Activated CD8-positive, alpha-beta T cell treated with anti-CD3 and anti-CD28 coated beads, Interleukin-2, amount 10 ng/mL, durations not matched to agents 7 days and 5 days (primary cell): ENCODE measurements around the gene B4GALT1. TPM values are rescaled to one million over a fixed set of nuclear protein-coding genes. Genes with fewer than 3 reads are reported as not detected.
A peak's percentile ranks its signal among the peaks of the same experiment; 100 is the strongest.
"Not testable (repeated sequence)": the region's sequence is repeated elsewhere in the genome, so short reads cannot be mapped to it uniquely, and the experiment has no call there.

Source experiments
- ATAC-seq: fragments of 150-1000 bp; cut with Tn5 transposase; one replicate; pipeline ENCODE4 v1.10.0; 2021; ENCODE audit warnings: moderate library complexity
- CTCF ChIA-PET: fragments of 350-600 bp; sonication (Branson Sonifier 250); formaldehyde crosslinking; loops from one replicate; lab custom pipeline; 2021; ENCODE audit warnings: antibody characterized with exemption; lab: Charles Lee
- POLR2A ChIA-PET: fragments of 350-600 bp; sonication (Branson Sonifier 250); formaldehyde crosslinking; loops from one replicate; lab custom pipeline; 2021; ENCODE audit warnings: antibody characterized with exemption; lab: Charles Lee
- DNase-seq: peaks from one replicate; pipeline ENCODE4 v3.0.0-alpha.2; 2020
- H3K27ac Mint-ChIP-seq: one replicate; pipeline ENCODE4 v1.8.0; 2021; ENCODE audit warnings: mild to moderate bottlenecking, mixed read lengths
- H3K27me3 Mint-ChIP-seq: one replicate; pipeline ENCODE4 v1.8.0; 2021; ENCODE audit warnings: low read depth, mixed read lengths
- H3K36me3 Mint-ChIP-seq: one replicate; pipeline ENCODE4 v1.8.0; 2021; ENCODE audit warnings: low read depth, mixed read lengths
- H3K4me1 Mint-ChIP-seq: one replicate; pipeline ENCODE4 v1.8.0; 2021; ENCODE audit warnings: low read depth, mixed read lengths
- H3K4me3 Mint-ChIP-seq: one replicate; pipeline ENCODE4 v1.8.0; 2021; ENCODE audit warnings: mild to moderate bottlenecking, mixed read lengths
- H3K9me3 Mint-ChIP-seq: one replicate; pipeline ENCODE4 v1.8.0; 2022; ENCODE audit warnings: mixed read lengths; ENCODE audit not compliant: insufficient read depth
- total RNA-seq, 2 experiments: library from RNA; stranded (reverse); gene quantifications; one replicate each; pipeline ENCODE4 v1.2.3, GENCODE V29; 2021

The B4GALT1 gene
- total RNA-seq, 2 experiments from 2014 or later, result 27.8 to 28.5 TPM

- CTCF ChIA-PET, result no interaction called here
- Mint-ChIP-seq H3K27ac (no peak overlapping the region), H3K27me3 (no peaks in the 10 kb centered on the region), H3K36me3 (peaks cover 2% of the 10 kb centered on the region), H3K4me1 (peaks cover 9% of the 10 kb centered on the region), H3K9me3 (no peaks in the 10 kb centered on the region), H3K4me3 (no peak overlapping the region)
- no peak for ATAC-seq
- POLR2A ChIA-PET, result no interaction called here
- DNase-seq, result no peak
These were observed 61.6 kb downstream of the B4GALT1 start for GRCh38 chr9:33105504-33105903.

GRCh38 chr9:33104401-33104800 lies 62.7 kb downstream of the B4GALT1 start:
- Mint-ChIP-seq H3K4me1 (peaks cover 13% of the 10 kb centered on the region), H3K4me3 (no peak overlapping the region), H3K36me3 (no peaks in the 10 kb centered on the region), H3K9me3 (no peaks in the 10 kb centered on the region), H3K27me3 (no peaks in the 10 kb centered on the region), H3K27ac (no peak overlapping the region)
- POLR2A ChIA-PET, result no interaction called here
- CTCF ChIA-PET, result no interaction called here
- DNase-seq (no peak), ATAC-seq (no peak)

GRCh38 chr9:33103501-33104281 lies 63.4 kb downstream of the B4GALT1 start:
- Mint-ChIP-seq H3K36me3 (no peaks in the 10 kb centered on the region), H3K9me3 (no peaks in the 10 kb centered on the region), H3K4me1 (peaks cover 13% of the 10 kb centered on the region), H3K27ac (no peak overlapping the region), H3K4me3 (no peak overlapping the region), H3K27me3 (no peaks in the 10 kb centered on the region)
- CTCF ChIA-PET, result no interaction called here
- no peak for DNase-seq
- POLR2A ChIA-PET, result no interaction called here
- no peak for ATAC-seq

GRCh38 chr9:33102551-33103210 lies 64.5 kb downstream of the B4GALT1 start:
- H3K4me3 Mint-ChIP-seq, result no peak overlapping the region
- ChIA-PET POLR2A (no interaction called here), CTCF (no interaction called here)
- H3K27ac Mint-ChIP-seq, result no peak overlapping the region
- DNase-seq (no peak), ATAC-seq (no peak)
- H3K9me3 Mint-ChIP-seq, result no peaks in the 10 kb centered on the region
- H3K4me1 Mint-ChIP-seq, result peaks cover 13% of the 10 kb centered on the region
- H3K36me3 Mint-ChIP-seq, result no peaks in the 10 kb centered on the region
- H3K27me3 Mint-ChIP-seq, result no peaks in the 10 kb centered on the region

- ChIA-PET CTCF (no interaction called here), POLR2A (no interaction called here)
- no peak overlapping the region for H3K4me3 Mint-ChIP-seq
- H3K27me3 Mint-ChIP-seq, result no peaks in the 10 kb centered on the region
- no peaks in the 10 kb centered on the region for H3K36me3 Mint-ChIP-seq
- H3K27ac Mint-ChIP-seq, result no peak overlapping the region
- DNase-seq (no peak), ATAC-seq (no peak)
- no peaks in the 10 kb centered on the region for H3K9me3 Mint-ChIP-seq
- peaks cover 13% of the 10 kb centered on the region for H3K4me1 Mint-ChIP-seq
These were observed 65.8 kb downstream of the B4GALT1 start for GRCh38 chr9:33101104-33101951.

- Mint-ChIP-seq H3K36me3 (no peaks in the 10 kb centered on the region), H3K4me1 (peaks cover 13% of the 10 kb centered on the region), H3K4me3 (no peak overlapping the region), H3K27me3 (no peaks in the 10 kb centered on the region), H3K27ac (no peak overlapping the region), H3K9me3 (no peaks in the 10 kb centered on the region)
- ATAC-seq (no peak), DNase-seq (no peak)
- POLR2A ChIA-PET, result no interaction called here
- CTCF ChIA-PET, result interaction anchor here (0.7 kb wide), 1 partner anchor 88 kb away, joined by 3 read pairs; no protein-coding TSS in a partner anchor
These were observed 67.4 kb downstream of the B4GALT1 start for GRCh38 chr9:33099754-33100153.

GRCh38 chr9:33097192-33097591 lies 69.9 kb downstream of the B4GALT1 start:
- no peaks in the 10 kb centered on the region for H3K27me3 Mint-ChIP-seq
- H3K9me3 Mint-ChIP-seq, result no peaks in the 10 kb centered on the region
- ATAC-seq (no peak), DNase-seq (no peak)
- H3K27ac Mint-ChIP-seq, result no peak overlapping the region
- H3K36me3 Mint-ChIP-seq, result no peaks in the 10 kb centered on the region
- no peak overlapping the region for H3K4me3 Mint-ChIP-seq
- CTCF ChIA-PET, result no interaction called here
- POLR2A ChIA-PET, result no interaction called here
- peaks cover 19% of the 10 kb centered on the region for H3K4me1 Mint-ChIP-seq

- H3K4me3 Mint-ChIP-seq, result no peak overlapping the region
- DNase-seq, result no peak
- H3K27ac Mint-ChIP-seq, result no peak overlapping the region
- H3K4me1 Mint-ChIP-seq, result peaks cover 6% of the 10 kb centered on the region
- no peak for ATAC-seq
- no peaks in the 10 kb centered on the region for H3K36me3 Mint-ChIP-seq
- ChIA-PET CTCF (no interaction called here), POLR2A (interaction anchor here (0.7 kb wide), 1 partner anchor 226 kb away, joined by 3 read pairs; no protein-coding TSS in a partner anchor)
- peaks cover 19% of the 10 kb centered on the region for H3K27me3 Mint-ChIP-seq
- H3K9me3 Mint-ChIP-seq, result no peaks in the 10 kb centered on the region
These were observed 74.5 kb downstream of the B4GALT1 start for GRCh38 chr9:33092634-33093033.

GRCh38 chr9:33085672-33086071 lies 81.5 kb downstream of the B4GALT1 start:
- POLR2A ChIA-PET, result not testable (repeated sequence)

GRCh38 chr9:33082538-33083326 lies 84.4 kb downstream of the B4GALT1 start:
- CTCF ChIA-PET, result interaction anchor here (0.7 to 2.8 kb wide), 6 partner anchors 38 to 143 kb away, joined by 3 to 39 read pairs (median 4); partner anchors contain the start of gene B4GALT1
- POLR2A ChIA-PET, result interaction anchor here (0.7 to 1.1 kb wide), 2 partner anchors 85 to 143 kb away, joined by 3 read pairs; partner anchors contain the start of gene B4GALT1
- no peaks in the 10 kb centered on the region for H3K9me3 Mint-ChIP-seq
- H3K36me3 Mint-ChIP-seq, result no peaks in the 10 kb centered on the region
- DNase-seq (no peak), ATAC-seq (peak; percentile 21)
- no peaks in the 10 kb centered on the region for H3K27me3 Mint-ChIP-seq
- H3K4me3 Mint-ChIP-seq, result peak overlapping the region; percentile 32
- H3K27ac Mint-ChIP-seq, result peak overlapping the region; percentile 56
- peaks cover 4% of the 10 kb centered on the region for H3K4me1 Mint-ChIP-seq

More at GRCh38 chr9:33085672-33086071, 81.5 kb downstream of the B4GALT1 start:
- H3K9me3 Mint-ChIP-seq, ATAC-seq, H3K4me3 Mint-ChIP-seq, H3K36me3 Mint-ChIP-seq, H3K4me1 Mint-ChIP-seq, H3K27ac Mint-ChIP-seq, CTCF ChIA-PET, DNase-seq: not testable (repeated sequence)
- peaks cover 17% of the 10 kb centered on the region for H3K27me3 Mint-ChIP-seq

GRCh38 chr9:33082128-33082527 lies 85.0 kb downstream of the B4GALT1 start:
- ATAC-seq, result peak; percentile 48
- Mint-ChIP-seq H3K27ac (peak overlapping the region; percentile 56), H3K36me3 (no peaks in the 10 kb centered on the region), H3K27me3 (no peaks in the 10 kb centered on the region), H3K9me3 (no peaks in the 10 kb centered on the region), H3K4me1 (peaks cover 6% of the 10 kb centered on the region), H3K4me3 (peak overlapping the region; percentile 32)
- POLR2A ChIA-PET, result interaction anchor here (0.7 to 1.1 kb wide), 2 partner anchors 85 to 144 kb away, joined by 3 read pairs; partner anchors contain the start of gene B4GALT1
- peak; percentile 38 for DNase-seq
- CTCF ChIA-PET, result interaction anchor here (0.7 to 2.8 kb wide), 6 partner anchors 38 to 144 kb away, joined by 3 to 39 read pairs (median 4); partner anchors contain the start of gene B4GALT1
